Mesothelial cell of epicardium (in vitro differentiated cells): Measurements from ENCODE around the gene URM1. TPM values are rescaled to one million over a fixed set of nuclear protein-coding genes. Genes with fewer than 3 reads are reported as not detected.

Experiments
- DNase-seq, 2 experiments: peaks; one replicate each; pipeline ENCODE4 v3.0.0; 2021; ENCODE audit warnings: low spot score in 2 of 2; ENCODE audit not compliant: unreplicated experiment in 2 of 2
- H3K27ac Mint-ChIP-seq: 2 replicates; pipeline ENCODE4 v1.8.0; 2021; ENCODE audit warnings: mixed read lengths
- H3K27me3 Mint-ChIP-seq: 2 replicates; pipeline ENCODE4 v1.8.0; 2021; ENCODE audit warnings: low read depth, mixed read lengths
- H3K36me3 Mint-ChIP-seq: 2 replicates; pipeline ENCODE4 v1.8.0; 2021; ENCODE audit warnings: mixed read lengths
- H3K4me1 Mint-ChIP-seq: 2 replicates; pipeline ENCODE4 v1.8.0; 2021; ENCODE audit warnings: mixed read lengths
- H3K4me3 Mint-ChIP-seq: 2 replicates; pipeline ENCODE4 v1.8.0; 2021; ENCODE audit warnings: mild to moderate bottlenecking, moderate library complexity, mixed read lengths
- H3K9me3 Mint-ChIP-seq: 2 replicates; pipeline ENCODE4 v1.8.0; 2021; ENCODE audit warnings: mixed read lengths
- total RNA-seq: library from RNA; stranded (reverse); gene quantifications from 3 replicates; pipeline ENCODE4 v1.2.1, GENCODE V29; 2021
- TF ChIP-seq, protein P1 (sequence below): fragments of 200-600 bp; sonication (generic); IDR thresholded peaks from one replicate; pipeline ENCODE4 v1.5.0; 2021; ENCODE audit warnings: antibody characterized with exemption; ENCODE audit not compliant: unreplicated experiment

Gene URM1
- total RNA-seq, 1 donor from 2014 or later: 54.9 TPM

DNA sequence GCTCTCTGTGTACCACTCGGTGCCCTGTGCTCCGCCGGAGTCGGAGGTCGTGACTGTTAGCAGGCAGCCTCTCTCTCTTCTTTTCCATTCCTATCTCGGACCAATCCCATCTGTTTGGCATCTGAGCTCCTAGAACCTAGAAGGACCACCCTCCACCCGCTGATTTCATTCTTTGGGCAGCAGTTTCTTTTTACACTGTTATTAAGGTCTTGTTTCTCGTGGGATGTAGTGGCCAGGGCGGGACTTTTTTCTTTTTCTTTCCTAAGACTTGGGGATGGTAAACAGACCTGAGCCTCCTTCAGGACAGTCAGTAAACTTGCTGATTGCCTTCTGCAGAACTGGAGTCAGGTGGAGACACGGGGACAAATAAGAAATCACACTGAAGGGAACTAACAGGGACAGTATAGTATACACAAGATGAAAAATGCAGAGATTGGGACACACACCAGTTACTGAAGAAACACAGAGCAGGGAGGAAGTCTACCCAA is 500 bp downstream of the URM1 start:
- Mint-ChIP-seq H3K4me3 (peak overlapping the region; percentile 89), H3K4me1 (peaks cover 30% of the 10 kb centered on the region), H3K36me3 (no peaks in the 10 kb centered on the region), H3K9me3 (no peaks in the 10 kb centered on the region), H3K27ac (peak overlapping the region; percentile 99), H3K27me3 (no peaks in the 10 kb centered on the region)
- TF ChIP-seq, protein P1, sequence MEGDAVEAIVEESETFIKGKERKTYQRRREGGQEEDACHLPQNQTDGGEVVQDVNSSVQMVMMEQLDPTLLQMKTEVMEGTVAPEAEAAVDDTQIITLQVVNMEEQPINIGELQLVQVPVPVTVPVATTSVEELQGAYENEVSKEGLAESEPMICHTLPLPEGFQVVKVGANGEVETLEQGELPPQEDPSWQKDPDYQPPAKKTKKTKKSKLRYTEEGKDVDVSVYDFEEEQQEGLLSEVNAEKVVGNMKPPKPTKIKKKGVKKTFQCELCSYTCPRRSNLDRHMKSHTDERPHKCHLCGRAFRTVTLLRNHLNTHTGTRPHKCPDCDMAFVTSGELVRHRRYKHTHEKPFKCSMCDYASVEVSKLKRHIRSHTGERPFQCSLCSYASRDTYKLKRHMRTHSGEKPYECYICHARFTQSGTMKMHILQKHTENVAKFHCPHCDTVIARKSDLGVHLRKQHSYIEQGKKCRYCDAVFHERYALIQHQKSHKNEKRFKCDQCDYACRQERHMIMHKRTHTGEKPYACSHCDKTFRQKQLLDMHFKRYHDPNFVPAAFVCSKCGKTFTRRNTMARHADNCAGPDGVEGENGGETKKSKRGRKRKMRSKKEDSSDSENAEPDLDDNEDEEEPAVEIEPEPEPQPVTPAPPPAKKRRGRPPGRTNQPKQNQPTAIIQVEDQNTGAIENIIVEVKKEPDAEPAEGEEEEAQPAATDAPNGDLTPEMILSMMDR: no peak
- DNase-seq: no peak

GRCh38 chr9:128372188-128372641 is 1.0 kb downstream of the URM1 start:
- Mint-ChIP-seq H3K27me3 (no peaks in the 10 kb centered on the region), H3K9me3 (no peaks in the 10 kb centered on the region), H3K4me1 (peaks cover 30% of the 10 kb centered on the region), H3K27ac (peak overlapping the region; percentile 99), H3K4me3 (peak overlapping the region; percentile 89), H3K36me3 (no peaks in the 10 kb centered on the region)
- TF ChIP-seq, protein P1: no peak
- DNase-seq: no peak

GRCh38 chr9:128372784-128373183 is 1.6 kb downstream of the URM1 start:
- TF ChIP-seq, protein P1: no peak
- Mint-ChIP-seq H3K9me3 (no peaks in the 10 kb centered on the region), H3K27ac (peak overlapping the region; percentile 99), H3K27me3 (no peaks in the 10 kb centered on the region), H3K4me3 (peak overlapping the region; percentile 89), H3K36me3 (no peaks in the 10 kb centered on the region), H3K4me1 (peaks cover 30% of the 10 kb centered on the region)
- DNase-seq: no peak

DNA sequence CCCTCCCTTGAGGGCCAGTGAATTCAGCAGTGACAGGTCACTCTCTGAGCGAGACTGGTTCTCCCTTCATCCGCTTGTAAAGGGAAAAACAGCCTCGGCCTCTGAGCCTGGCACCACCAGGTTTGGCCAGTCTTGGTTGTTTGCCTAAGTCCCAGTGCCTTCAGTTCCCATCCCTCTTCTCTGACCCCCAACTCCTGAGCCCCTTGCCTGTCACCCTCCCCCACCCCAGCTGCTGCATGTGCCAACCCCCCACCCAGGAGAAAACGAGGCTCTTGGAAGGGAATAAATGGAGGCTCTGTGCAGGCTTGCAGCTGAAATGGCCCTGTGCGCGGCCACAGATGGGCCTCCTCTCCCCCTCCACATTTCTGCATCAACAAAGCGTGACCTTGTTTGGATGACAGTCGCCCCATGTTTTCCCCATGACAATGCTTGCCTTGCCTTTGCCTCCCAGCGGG is 3.1 kb downstream of the URM1 start:
- Mint-ChIP-seq H3K27me3 (no peaks in the 10 kb centered on the region), H3K36me3 (peaks cover 5% of the 10 kb centered on the region), H3K27ac (no peak overlapping the region), H3K4me3 (no peak overlapping the region), H3K9me3 (no peaks in the 10 kb centered on the region), H3K4me1 (peaks cover 30% of the 10 kb centered on the region)
- DNase-seq: no peak
- TF ChIP-seq, protein P1: no peak

- H3K27me3 Mint-ChIP-seq: no peaks in the 10 kb centered on the region
- peaks cover 21% of the 10 kb centered on the region for H3K4me1 Mint-ChIP-seq
- H3K27ac Mint-ChIP-seq: no peak overlapping the region
- peaks cover 8% of the 10 kb centered on the region for H3K36me3 Mint-ChIP-seq
- H3K9me3 Mint-ChIP-seq: no peaks in the 10 kb centered on the region
- TF ChIP-seq, protein P1: no peak
- H3K4me3 Mint-ChIP-seq: no peak overlapping the region
- DNase-seq: no peak
Measured at GRCh38 chr9:128375865-128376264, 4.7 kb downstream of the URM1 start.

- Mint-ChIP-seq H3K4me3 (no peak overlapping the region), H3K27ac (no peak overlapping the region), H3K27me3 (no peaks in the 10 kb centered on the region), H3K36me3 (peaks cover 12% of the 10 kb centered on the region), H3K9me3 (no peaks in the 10 kb centered on the region), H3K4me1 (no peaks in the 10 kb centered on the region)
- no peak for DNase-seq
- TF ChIP-seq, protein P1: no peak
Measured at GRCh38 chr9:128382261-128382660, 11.1 kb downstream of the URM1 start.
